SKM-1 treated with dmso at 0.1 percent for 144 hours (cell line): ENCODE measurements around the gene FBXO41.

Experiments used
- DNase-seq: peaks from one replicate; lab custom pipeline; 2025; ENCODE audit not compliant: unreplicated experiment; lab: John Stamatoyannopoulos, UW

The FBXO41 gene

GRCh38 chr2:73284296-73285158 is at the start of gene FBXO41:
Gene FBXO41, minus strand, starts transcription at chr2:73284478. Its CDS starts 14,848 bp downstream, at chr2:73269630.
- DNase-seq: peak; percentile 82

GRCh38 chr2:73334045-73334444 is 49.8 kb upstream of the FBXO41 start:
- DNase-seq: no peak

- DNase-seq: no peak
Measured at GRCh38 chr2:73333564-73333963, 49.3 kb upstream of the FBXO41 start.

GRCh38 chr2:73324126-73324725 is 39.9 kb upstream of the FBXO41 start:
- DNase-seq: no peak

- no peak for DNase-seq
Measured at GRCh38 chr2:73323551-73323950, 39.3 kb upstream of the FBXO41 start.

GRCh38 chr2:73314441-73314840 is 30.2 kb upstream of the FBXO41 start:
- DNase-seq: no peak

GRCh38 chr2:73307720-73308119 is 23.4 kb upstream of the FBXO41 start:
- no peak for DNase-seq

- no peak for DNase-seq
Measured at GRCh38 chr2:73301636-73302035, 17.4 kb upstream of the FBXO41 start.

GRCh38 chr2:73300926-73301325 is 16.6 kb upstream of the FBXO41 start:
- no peak for DNase-seq

GRCh38 chr2:73297586-73297985 is 13.3 kb upstream of the FBXO41 start:
- no peak for DNase-seq

GRCh38 chr2:73297151-73297559 is 12.9 kb upstream of the FBXO41 start:
- DNase-seq: no peak

- no peak for DNase-seq
Measured at GRCh38 chr2:73295751-73296400, 11.6 kb upstream of the FBXO41 start.

GRCh38 chr2:73294239-73294638 is 10.0 kb upstream of the FBXO41 start:
- no peak for DNase-seq

- no peak for DNase-seq
Measured at GRCh38 chr2:73293534-73294171, 9.4 kb upstream of the FBXO41 start, which contains the start of gene EGR4. Gene EGR4, minus strand, starts transcription at chr2:73293548. Its CDS starts 231 bp downstream, at chr2:73293317.

GRCh38 chr2:73292906-73293533 is 8.7 kb upstream of the FBXO41 start:
- DNase-seq: no peak

- DNase-seq: no peak
Measured at GRCh38 chr2:73292316-73292905, 8.1 kb upstream of the FBXO41 start.

- no peak for DNase-seq
Measured at GRCh38 chr2:73291461-73292315, 7.4 kb upstream of the FBXO41 start.

- DNase-seq: no peak
Measured at GRCh38 chr2:73291093-73291460, 6.8 kb upstream of the FBXO41 start.

GRCh38 chr2:73290049-73290839 is 6.0 kb upstream of the FBXO41 start:
- peak; percentile 46 for DNase-seq
